Loucy (cell line): ENCODE data around the gene RHBDD3.

Experiments
- EZH2phosphoT487 ChIP-seq: fragments of 200-600 bp; IDR thresholded peaks from 2 replicates; pipeline ENCODE4 v1.6.1; 2018; ENCODE audit warnings: antibody characterized with exemption, mild to moderate bottlenecking, moderate library complexity, borderline replicate concordance
- TF ChIP-seq, protein P1 (sequence below): fragments of 200-600 bp; sonication (generic); conservative IDR thresholded peaks from 2 replicates; pipeline ENCODE4 v1.5.1; 2014; ENCODE audit warnings: mild to moderate bottlenecking, antibody characterized with exemption, low read length

DNA sequence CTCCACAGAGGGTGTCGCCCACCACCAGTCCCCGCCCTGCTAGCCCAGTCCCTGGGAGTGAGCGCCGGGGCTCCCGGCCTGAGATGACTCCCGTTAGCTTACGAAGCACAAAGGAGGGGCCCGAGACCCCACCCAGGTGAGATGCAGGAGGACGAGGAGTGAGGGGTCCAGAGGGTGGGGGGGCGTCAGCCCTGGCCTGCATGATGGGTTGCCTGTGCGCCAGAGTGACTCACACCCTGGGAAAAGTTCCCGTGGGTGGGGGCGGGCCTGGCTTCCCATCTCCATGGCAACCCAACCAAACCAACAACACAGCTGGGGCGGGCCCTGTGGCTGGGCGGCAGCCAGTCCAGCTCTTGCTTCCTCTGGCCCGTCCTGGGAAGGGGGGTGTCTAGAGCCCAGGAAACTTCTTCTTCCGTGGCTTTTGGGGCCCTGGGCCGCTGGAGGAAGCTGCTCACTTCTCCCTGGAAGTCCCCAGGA lies 43.1 kb upstream of the RHBDD3 start:
- TF ChIP-seq, protein P1, sequence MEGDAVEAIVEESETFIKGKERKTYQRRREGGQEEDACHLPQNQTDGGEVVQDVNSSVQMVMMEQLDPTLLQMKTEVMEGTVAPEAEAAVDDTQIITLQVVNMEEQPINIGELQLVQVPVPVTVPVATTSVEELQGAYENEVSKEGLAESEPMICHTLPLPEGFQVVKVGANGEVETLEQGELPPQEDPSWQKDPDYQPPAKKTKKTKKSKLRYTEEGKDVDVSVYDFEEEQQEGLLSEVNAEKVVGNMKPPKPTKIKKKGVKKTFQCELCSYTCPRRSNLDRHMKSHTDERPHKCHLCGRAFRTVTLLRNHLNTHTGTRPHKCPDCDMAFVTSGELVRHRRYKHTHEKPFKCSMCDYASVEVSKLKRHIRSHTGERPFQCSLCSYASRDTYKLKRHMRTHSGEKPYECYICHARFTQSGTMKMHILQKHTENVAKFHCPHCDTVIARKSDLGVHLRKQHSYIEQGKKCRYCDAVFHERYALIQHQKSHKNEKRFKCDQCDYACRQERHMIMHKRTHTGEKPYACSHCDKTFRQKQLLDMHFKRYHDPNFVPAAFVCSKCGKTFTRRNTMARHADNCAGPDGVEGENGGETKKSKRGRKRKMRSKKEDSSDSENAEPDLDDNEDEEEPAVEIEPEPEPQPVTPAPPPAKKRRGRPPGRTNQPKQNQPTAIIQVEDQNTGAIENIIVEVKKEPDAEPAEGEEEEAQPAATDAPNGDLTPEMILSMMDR, result no peak
- TF ChIP-seq EZH2phosphoT487, result no peak
